Fibroblast of skin of scalp (primary cell): Measurements from ENCODE around the gene HNF1B.

Experiments used
- DNase-seq: peaks from one replicate; pipeline ENCODE4 v3.0.0-alpha.2; 2013

HNF1B gene

DNA sequence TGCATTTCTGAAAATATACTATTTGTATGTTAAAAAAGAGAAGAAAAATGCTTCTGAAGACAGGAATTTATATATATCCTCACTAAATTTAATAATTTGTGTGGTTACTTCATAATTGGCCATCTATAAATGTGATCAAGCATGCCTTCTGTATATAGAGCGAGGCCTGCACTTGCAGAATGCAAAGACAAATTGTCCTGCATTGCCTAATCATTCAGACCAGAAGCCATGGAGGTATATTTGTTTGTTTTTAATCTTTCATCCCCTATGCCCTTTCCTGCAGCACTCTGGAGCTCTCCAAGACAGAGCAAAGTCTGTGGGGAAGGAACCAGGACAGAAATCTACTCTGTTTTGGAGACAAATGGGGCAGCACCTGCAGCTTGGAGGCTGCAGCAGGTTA is 77.8 kb downstream of the HNF1B start:
- no peak for DNase-seq

GRCh38 chr17:37664214-37664613 is 80.6 kb downstream of the HNF1B start:
- DNase-seq, result no peak

GRCh38 chr17:37662353-37662752 is 82.5 kb downstream of the HNF1B start:
- DNase-seq, result no peak

GRCh38 chr17:37661400-37662014 is 83.4 kb downstream of the HNF1B start:
- no peak for DNase-seq

- DNase-seq, result no peak
Measured at GRCh38 chr17:37659925-37660324, 84.9 kb downstream of the HNF1B start.

DNA sequence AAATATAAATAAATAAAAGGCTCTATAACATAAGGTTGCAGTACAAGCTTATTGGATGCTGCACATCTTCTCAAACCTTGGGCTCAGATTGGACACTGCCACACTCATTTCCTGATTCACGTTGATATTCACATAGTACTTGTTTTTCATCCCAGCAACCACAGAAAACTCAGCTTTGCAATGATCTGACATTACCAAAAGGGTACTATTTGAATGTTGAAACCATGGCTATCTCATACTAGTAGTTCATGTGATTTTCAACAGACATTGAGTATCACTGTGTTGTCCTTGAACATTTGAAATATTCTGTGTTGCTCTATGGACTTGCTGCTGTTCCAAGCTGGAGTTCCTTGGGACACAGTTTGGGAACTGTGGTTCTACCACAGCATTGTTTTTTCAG is 87.7 kb downstream of the HNF1B start:
- no peak for DNase-seq

DNA sequence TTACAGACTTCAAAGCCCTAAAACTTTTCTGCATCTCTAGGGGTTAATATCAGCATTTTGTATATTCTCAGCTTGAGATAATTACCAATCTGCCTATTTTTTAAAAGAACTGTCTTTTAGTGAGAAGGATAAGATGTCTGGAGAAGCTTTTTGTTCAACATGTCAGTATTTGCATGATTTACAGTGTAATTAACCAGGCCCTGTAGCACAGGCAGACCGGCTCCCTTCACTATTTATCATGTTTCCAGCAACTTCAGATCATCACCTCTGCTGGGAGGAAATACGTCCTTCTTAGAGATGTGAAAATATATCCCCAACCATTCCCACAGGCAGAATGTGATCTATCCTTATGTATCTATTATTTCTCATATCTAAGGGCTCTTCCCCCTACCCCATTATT is 93.0 kb downstream of the HNF1B start:
- DNase-seq, result no peak

GRCh38 chr17:37650419-37651003 is 94.3 kb downstream of the HNF1B start:
- DNase-seq, result peak; percentile 61

GRCh38 chr17:37648555-37648954 is 96.3 kb downstream of the HNF1B start:
- peak; percentile 61 for DNase-seq

- DNase-seq, result no peak
Measured at GRCh38 chr17:37647856-37648255, 97.0 kb downstream of the HNF1B start.

GRCh38 chr17:37643869-37644268 is 101.0 kb downstream of the HNF1B start:
- no peak for DNase-seq

DNA sequence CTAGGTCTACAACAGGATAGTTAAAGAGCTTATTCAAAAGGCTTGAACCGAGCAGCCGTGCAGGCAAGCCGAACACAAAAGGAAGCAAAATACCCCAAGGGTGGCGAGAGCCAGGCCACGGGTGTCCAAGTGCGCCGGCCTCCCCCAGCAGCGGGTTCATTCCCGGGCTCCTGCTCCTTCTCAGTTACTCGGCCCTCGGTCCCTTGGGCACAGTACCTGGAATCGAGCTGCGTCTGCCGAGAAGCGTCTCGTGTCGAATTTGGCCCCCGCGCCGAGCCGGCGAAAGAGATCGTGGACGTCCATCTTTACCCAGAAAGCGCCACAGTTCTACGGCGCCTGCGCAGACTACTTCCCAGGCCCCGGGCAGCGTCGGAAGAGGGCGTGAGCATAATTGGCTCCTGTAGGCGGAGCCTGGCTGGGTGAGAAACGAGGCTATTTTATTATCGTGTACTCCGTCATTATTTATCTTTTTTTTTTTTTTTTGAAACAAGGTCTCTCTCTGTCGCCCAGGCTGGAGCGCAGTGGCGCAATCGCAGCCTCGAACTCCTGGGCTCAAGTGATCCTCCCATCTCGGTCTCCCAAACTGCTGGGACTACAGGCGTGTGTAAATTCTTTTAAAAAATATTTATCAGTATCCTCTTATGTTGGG is 101.6 kb downstream of the HNF1B start, which contains the start of gene DDX52:
Gene DDX52, minus strand, starts transcription at position 329 of the 649 bp plus-strand sequence. Its CDS starts 26 bp downstream, at position 303.
- peak; percentile 92 for DNase-seq

DNA sequence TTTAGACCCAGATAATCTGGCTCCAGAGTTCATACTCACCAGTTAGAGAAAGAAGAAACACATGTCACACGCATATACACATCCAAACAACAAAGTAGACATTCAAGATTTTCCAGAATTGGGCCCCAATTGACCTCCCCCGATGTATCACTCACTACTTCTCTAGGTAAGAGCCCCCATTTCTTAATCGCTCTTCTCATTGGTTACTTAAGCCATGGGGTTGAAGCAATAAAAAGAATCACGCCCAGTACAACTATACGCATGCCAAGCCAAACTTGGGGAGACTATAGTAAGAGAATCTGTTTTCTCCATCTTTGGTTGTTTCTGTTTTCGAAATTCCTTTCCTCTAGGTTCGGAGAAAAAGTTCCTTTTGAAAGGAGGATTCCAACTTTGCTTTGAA is 102.2 kb downstream of the HNF1B start:
- peak; percentile 13 for DNase-seq

GRCh38 chr17:37640015-37640414 is 104.8 kb downstream of the HNF1B start:
- DNase-seq, result no peak

DNA sequence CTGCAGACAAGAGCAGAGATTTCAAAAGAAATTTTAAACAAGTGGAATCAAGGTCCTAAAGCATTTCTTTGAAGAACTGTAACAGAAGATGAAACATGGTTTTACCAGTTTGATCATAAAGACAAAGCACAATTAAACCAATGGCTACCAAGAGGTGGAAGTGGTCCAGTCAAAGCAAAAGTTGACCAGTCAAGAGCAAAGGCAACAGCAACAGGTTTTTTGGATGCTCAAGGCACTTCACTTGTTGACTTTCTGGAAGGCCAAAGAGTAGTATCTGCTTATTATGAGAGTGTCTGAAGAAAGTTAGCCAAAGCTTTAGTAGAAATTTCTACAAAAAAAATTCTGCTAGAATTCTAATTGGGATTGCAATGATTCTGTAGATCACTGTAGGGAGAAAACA is 106.9 kb downstream of the HNF1B start:
- no peak for DNase-seq
